Right lobe of liver (tissue), 6 donors: Measurements from ENCODE around the gene UPB1. TPM values are rescaled to one million over a fixed set of nuclear protein-coding genes. Genes with fewer than 3 reads are reported as not detected.
"Not testable (repeated sequence)": the region's sequence is repeated elsewhere in the genome, so short reads cannot be mapped to it uniquely, and the experiment has no call there.

Experiments used
- ATAC-seq, 4 donors: fragments of 200-7000 bp; cut with Tn5 transposase; one replicate each; pipeline ENCODE4 v1.9.1; 2020; ENCODE audit warnings: mild to moderate bottlenecking in 4 of 4, moderate library complexity in 4 of 4
- DNase-seq, 3 donors: peaks; one replicate each; pipeline ENCODE4 v3.0.0-alpha.2; 2020
- H3K27ac ChIP-seq, 3 donors: fragments of 200-600 bp; one replicate each; pipeline ENCODE4 v1.8.0; 2022
- H3K27me3 ChIP-seq, 2 donors: fragments of 200-600 bp; one replicate each; pipeline ENCODE4 v1.8.0; 2022
- H3K36me3 ChIP-seq, 4 donors: fragments of 200-600 bp; sonication (generic) in 1 of 4; one replicate each; pipeline versions ENCODE4 v1.5.1 to v1.8.0; 2017 to 2022; ENCODE audit warnings: control low read depth in 1 of 4
- H3K4me1 ChIP-seq, 4 donors: fragments of 200-600 bp; sonication (generic) in 1 of 4; one replicate each; pipeline versions ENCODE4 v1.5.1 to v1.8.0; 2017 to 2022; ENCODE audit warnings: control low read depth in 1 of 4
- H3K4me3 ChIP-seq, 3 donors: fragments of 200-600 bp; one replicate each; pipeline ENCODE4 v1.8.0; 2022
- H3K9me3 ChIP-seq, 4 donors: fragments of 200-600 bp; sonication (generic) in 1 of 4; one replicate each; pipeline versions ENCODE4 v1.5.1 to v1.8.0; 2017 to 2022; ENCODE audit warnings: control low read depth in 1 of 4
- CTCF ChIP-seq, 4 donors: fragments of 200-600 bp in 3 of 4; fragments of 450-650 bp in 1 of 4; IDR thresholded peaks; one replicate each; pipeline versions ENCODE4 v1.5.1 to v1.8.0; 2016 to 2022; ENCODE audit warnings: antibody characterized with exemption in 4 of 4, mild to moderate bottlenecking in 2 of 4
- POLR2A ChIP-seq: fragments of 450-650 bp; IDR thresholded peaks from one replicate; pipeline ENCODE4 v1.6.1; 2017; ENCODE audit warnings: antibody characterized with exemption, mild to moderate bottlenecking
- WGBS: methylation state at CpG from one replicate; pipeline ENCODE4 v1.1.6; 2018; ENCODE audit warnings: low coverage, low lambda C conversion rate; ENCODE audit not compliant: insufficient coverage; ENCODE audit errors: missing lambda C conversion rate; 5-methylcytosine and 5-hydroxymethylcytosine counted together
- intact Hi-C, 2 donors: fragments of 100-400 bp; cut with DNase I; formaldehyde crosslinking; loops; one replicate each; pipeline versions ENCODE4 v1.11.2 to v1.14.1; 2022
- total RNA-seq, 6 experiments: library from RNA; depleted of rRNA in 2 of 6; stranded (reverse); fragments of >200 nt in 2 of 6; fragmentation: NEBNext Ultra II Directional in 3 of 6; extraction: Animal tissue kit (Norgen Biotek cat#: 25700) in 3 of 6; gene quantifications; one replicate each; pipeline versions ENCODE4 v1.1.0 to v1.2.4, GENCODE V29; 2016 to 2023
- donor health status: DM: no; HTN: yes; CAD: no.
- donor health status: DM: no; HTN: no; CAD: no.
- donor health status: DM: no; HTN: no; CAD: no.
- donor health status: DM: no; HTN: yes; CAD: no.
- donor health status: DM: no; HTN: yes; CAD: no.

The UPB1 gene
- total RNA-seq, 6 experiments from 2014 or later, result 50.6 to 169 (median 100) TPM

DNA sequence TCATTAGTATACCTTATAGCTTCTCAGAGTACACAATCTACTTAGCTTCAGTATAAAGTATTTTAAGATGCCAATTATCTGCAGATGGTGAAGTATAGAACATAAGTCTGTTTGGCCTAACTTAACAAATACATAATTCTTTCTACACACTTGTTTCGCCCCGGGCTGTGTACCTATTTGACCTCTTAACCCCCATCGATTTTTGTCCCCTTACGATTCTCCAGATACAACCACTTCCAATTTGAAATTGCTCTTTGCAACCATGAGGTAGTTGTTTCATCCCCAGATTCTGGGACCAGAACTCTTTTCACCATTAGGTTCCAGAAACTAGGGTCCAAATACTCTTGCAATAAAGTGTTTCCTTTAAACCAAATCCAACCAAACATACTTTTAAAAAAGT, 10.0 kb upstream of the UPB1 start:
- Histone ChIP-seq H3K4me1 (peaks cover 0 to 85% (median 32%) of the 10 kb centered on the region in 4 donors), H3K36me3 (no peaks in the 10 kb centered on the region), H3K4me3 (no peak overlapping the region), H3K9me3 (no peaks in the 10 kb centered on the region), H3K27me3 (no peaks in the 10 kb centered on the region), H3K27ac (peak overlapping the region in 2 of 3 donors; percentile 29 to 62)
- DNase-seq, result peak in 1 of 3 donors; percentile 23
- no peak for ATAC-seq
- intact Hi-C loops, result loop anchor here in 1 of 2 donors (10.0 kb wide), 1 partner anchor 60 kb away; the partner anchor contains the start of gene ADORA2A
- no peak for TF ChIP-seq CTCF (IDR thresholded peaks at IDR 0.05)
- no peak for TF ChIP-seq POLR2A
- 7% methylated on average over 4 of the region's 4 CpGs for WGBS

- Histone ChIP-seq H3K4me3 (no peak overlapping the region), H3K27me3 (no peaks in the 10 kb centered on the region), H3K27ac (peak overlapping the region in 1 of 3 donors; percentile 62), H3K9me3 (no peaks in the 10 kb centered on the region), H3K36me3 (no peaks in the 10 kb centered on the region), H3K4me1 (peaks cover 0 to 84% (median 32%) of the 10 kb centered on the region in 4 donors)
- no peak for TF ChIP-seq POLR2A
- TF ChIP-seq CTCF (IDR thresholded peaks at IDR 0.05), result peak; percentile 19 to 37 (median 36)
- intact Hi-C loops, result loop anchor here in 1 of 2 donors (10.0 kb wide), 1 partner anchor 61 kb away; the partner anchor contains the start of gene ADORA2A
- WGBS, result 41% methylated on average over 3 of the region's 3 CpGs
- ATAC-seq (peak in 1 of 4 donors; percentile 28), DNase-seq (no peak)
These were observed 9.5 kb upstream of the UPB1 start for GRCh38 chr22:24485608-24486007.

- TF ChIP-seq CTCF (IDR thresholded peaks at IDR 0.05), result no peak
- TF ChIP-seq POLR2A, result no peak
- 32% methylated on average over 2 of the region's 2 CpGs for WGBS
These were observed 8.6 kb upstream of the UPB1 start for GRCh38 chr22:24486501-24486921.

GRCh38 chr22:24489011-24489410, 6.1 kb upstream of the UPB1 start:
- Histone ChIP-seq H3K27ac (no peak overlapping the region), H3K27me3 (no peaks in the 10 kb centered on the region), H3K36me3 (no peaks in the 10 kb centered on the region), H3K4me1 (peaks cover 0 to 61% (median 24%) of the 10 kb centered on the region in 4 donors), H3K9me3 (no peaks in the 10 kb centered on the region), H3K4me3 (no peak overlapping the region)
- ATAC-seq, result no peak
- no peak for TF ChIP-seq POLR2A
- no peak for TF ChIP-seq CTCF (IDR thresholded peaks at IDR 0.05)
- DNase-seq, result no peak
- intact Hi-C loops, result loop anchor here in 1 of 2 donors (10.0 kb wide), 1 partner anchor 64 kb away; the partner anchor contains the start of gene ADORA2A
- 27% methylated on average over 2 of the region's 2 CpGs for WGBS

More at GRCh38 chr22:24486501-24486921, 8.6 kb upstream of the UPB1 start:
- Histone ChIP-seq H3K9me3 (no peaks in the 10 kb centered on the region), H3K36me3 (no peaks in the 10 kb centered on the region), H3K4me3 (no peak overlapping the region), H3K4me1 (peaks cover 0 to 80% (median 32%) of the 10 kb centered on the region in 4 donors), H3K27me3 (no peaks in the 10 kb centered on the region), H3K27ac (peak overlapping the region in 1 of 3 donors; percentile 62)
- peak in 1 of 3 donors; percentile 17 for DNase-seq
- intact Hi-C loops, result loop anchor here in 1 of 2 donors (10.0 kb wide), 1 partner anchor 62 kb away; the partner anchor contains the start of gene ADORA2A
- ATAC-seq, result peak in 1 of 4 donors; percentile 54

- peaks cover 0 to 57% (median 21%) of the 10 kb centered on the region in 4 donors for H3K4me1 ChIP-seq
- intact Hi-C loops, result loop anchor here in 1 of 2 donors (10.0 kb wide), 1 partner anchor 65 kb away; the partner anchor contains the start of gene ADORA2A
- not testable (repeated sequence) for ATAC-seq, H3K27me3 ChIP-seq, H3K36me3 ChIP-seq, H3K4me3 ChIP-seq, H3K27ac ChIP-seq, DNase-seq, H3K9me3 ChIP-seq
- WGBS, result 83% methylated on average over 1 of the region's 1 CpG
These were observed 5.7 kb upstream of the UPB1 start for GRCh38 chr22:24489434-24489833.
